GM12892 (cell line): Measurements from ENCODE around the gene ARRDC5.

Experiments
- POLR2A ChIP-seq: IDR thresholded peaks from 2 replicates; pipeline ENCODE4 v1.6.1; 2011; ENCODE audit warnings: low read depth, low read length, control low read depth
- POLR2AphosphoS5 ChIP-seq: IDR thresholded peaks from 2 replicates; pipeline ENCODE4 v1.6.1; 2011; ENCODE audit warnings: low read depth, low read length, control low read depth
- TAF1 ChIP-seq: IDR thresholded peaks from 2 replicates; pipeline ENCODE4 v1.6.1; 2011; ENCODE audit warnings: low read depth, mild to moderate bottlenecking, control low read depth, low read length, borderline replicate concordance

DNA sequence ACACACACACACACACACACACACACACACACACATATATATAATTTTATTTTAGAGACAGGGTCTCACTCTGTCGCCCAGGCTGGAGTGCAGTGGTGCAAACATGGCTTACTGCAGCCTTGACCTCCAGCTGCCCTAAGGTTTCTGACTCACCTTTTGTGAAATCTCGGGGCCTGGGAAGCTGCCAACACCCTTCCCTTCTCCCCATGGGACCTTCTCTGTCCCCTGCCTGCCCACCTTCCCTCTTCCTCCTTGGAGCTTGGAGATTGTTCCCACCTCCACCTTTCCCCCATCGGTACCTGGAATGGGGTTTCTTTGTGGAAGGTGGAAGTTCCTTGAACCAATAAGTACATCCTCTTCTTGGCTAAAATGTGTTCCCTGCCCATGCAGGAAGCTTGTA is 6.3 kb downstream of the ARRDC5 start:
- no peak for TF ChIP-seq POLR2A
- TF ChIP-seq TAF1, result no peak
- TF ChIP-seq POLR2AphosphoS5, result no peak
